Tibial nerve (tissue), 4 donors: ENCODE measurements around the gene UCP3. TPM values are rescaled to one million over a fixed set of nuclear protein-coding genes. Genes with fewer than 3 reads are reported as not detected.

Experiments used
- DNase-seq, 2 donors: peaks; one replicate each; pipeline ENCODE4 v3.0.0-alpha.2; 2019; ENCODE audit warnings: low spot score in 2 of 2
- H3K27ac ChIP-seq, 4 donors: fragments of 200-600 bp; sonication (generic) in 3 of 4; one replicate each; pipeline ENCODE4 v1.5.1; 2017 to 2019; ENCODE audit warnings: mild to moderate bottlenecking in 1 of 4
- H3K27me3 ChIP-seq, 2 donors: fragments of 200-600 bp; sonication (generic) in 1 of 2; one replicate each; pipeline versions ENCODE4 v1.5.1 to v1.6.0; 2017 to 2019
- H3K36me3 ChIP-seq, 3 donors: fragments of 200-600 bp; sonication (generic); one replicate each; pipeline ENCODE4 v1.5.1; 2018 to 2019
- H3K4me1 ChIP-seq, 4 donors: fragments of 200-600 bp; sonication (generic) in 3 of 4; one replicate each; pipeline ENCODE4 v1.5.1; 2017 to 2019
- H3K4me3 ChIP-seq, 4 donors: fragments of 200-600 bp; sonication (generic) in 3 of 4; one replicate each; pipeline ENCODE4 v1.5.1; 2017 to 2019; ENCODE audit warnings: mild to moderate bottlenecking in 1 of 4, moderate library complexity in 1 of 4
- H3K9me3 ChIP-seq, 4 donors: fragments of 200-600 bp; sonication (generic) in 3 of 4; one replicate each; pipeline ENCODE4 v1.5.1; 2017 to 2019
- EP300 ChIP-seq, 2 donors: sonication (generic); formaldehyde crosslinking; IDR thresholded peaks; one replicate each; pipeline ENCODE4 v1.6.1; 2017; ENCODE audit warnings: antibody characterized with exemption in 2 of 2, mild to moderate bottlenecking in 1 of 2
- POLR2A ChIP-seq, 2 donors: fragments of 450-650 bp; IDR thresholded peaks; one replicate each; pipeline ENCODE4 v1.6.1; 2017; ENCODE audit warnings: antibody characterized with exemption in 2 of 2, mild to moderate bottlenecking in 2 of 2, moderate library complexity in 2 of 2
- WGBS, 2 donors: methylation state at CpG; one replicate each; pipeline ENCODE4 v1.1.5; 2018; 5-methylcytosine and 5-hydroxymethylcytosine counted together
- total RNA-seq, 4 donors: library from RNA; depleted of rRNA; stranded (reverse); fragments of >200 nt; gene quantifications; one replicate each; pipeline ENCODE4 v1.1.0, GENCODE V29; 2016
- TF ChIP-seq, protein P1 (sequence below), 5 experiments: fragments of 200-600 bp in 3 of 5; fragments of 450-650 bp in 2 of 5; sonication (generic) in 3 of 5; IDR thresholded peaks; one replicate each; pipeline ENCODE4 v1.5.1; 2016 to 2019; ENCODE audit warnings: antibody characterized with exemption in 5 of 5, mild to moderate bottlenecking in 3 of 5, moderate library complexity in 2 of 5

The UCP3 gene
- total RNA-seq, 4 donors from 2014 or later = 0.78 to 7.5 (median 1.9) TPM

DNA sequence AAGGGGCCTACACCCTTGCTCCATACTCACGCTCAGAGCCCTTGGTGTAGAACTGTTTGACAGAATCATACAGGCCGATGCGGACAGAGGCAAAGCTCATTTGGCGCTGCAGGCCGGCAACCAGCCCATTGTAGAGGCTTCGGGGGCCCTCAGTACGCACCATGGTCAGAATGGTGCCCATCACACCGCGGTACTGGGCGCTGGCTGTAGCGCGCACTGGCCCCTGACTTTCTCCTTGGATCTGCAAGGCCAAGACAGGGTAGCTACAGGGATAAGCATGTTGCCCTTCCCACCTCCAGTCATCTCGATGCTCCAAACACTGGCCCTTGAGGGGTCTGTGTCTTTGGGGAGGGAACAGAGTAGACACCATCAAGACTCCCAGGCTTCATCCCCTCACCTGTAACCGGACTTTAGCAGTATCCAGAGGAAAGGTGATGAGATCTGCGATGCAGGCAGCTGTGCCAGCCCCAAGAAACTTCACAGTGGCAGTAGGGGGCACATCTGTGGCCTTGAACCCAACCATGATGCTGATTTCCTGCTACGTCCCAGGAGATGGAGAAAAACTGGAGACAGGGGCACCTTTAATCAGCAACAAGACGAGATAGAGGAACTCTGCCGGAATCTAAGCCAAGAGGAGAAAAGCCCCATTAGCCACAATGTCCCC lies 30.9 kb downstream of the UCP3 start:
- H3K36me3 ChIP-seq = peaks cover 0 to 48% (median 15%) of the 10 kb centered on the region in 3 donors
- H3K4me1 ChIP-seq = peaks cover 0 to 32% (median 16%) of the 10 kb centered on the region in 4 donors
- DNase-seq = no peak
- H3K4me3 ChIP-seq = no peak overlapping the region
- no peak overlapping the region for H3K27ac ChIP-seq
- no peaks in the 10 kb centered on the region for H3K27me3 ChIP-seq
- H3K9me3 ChIP-seq = no peaks in the 10 kb centered on the region
- TF ChIP-seq POLR2A (IDR thresholded peaks at IDR 0.05) = no peak
- no peak for TF ChIP-seq EP300 (IDR thresholded peaks at IDR 0.05)
- TF ChIP-seq, protein P1, sequence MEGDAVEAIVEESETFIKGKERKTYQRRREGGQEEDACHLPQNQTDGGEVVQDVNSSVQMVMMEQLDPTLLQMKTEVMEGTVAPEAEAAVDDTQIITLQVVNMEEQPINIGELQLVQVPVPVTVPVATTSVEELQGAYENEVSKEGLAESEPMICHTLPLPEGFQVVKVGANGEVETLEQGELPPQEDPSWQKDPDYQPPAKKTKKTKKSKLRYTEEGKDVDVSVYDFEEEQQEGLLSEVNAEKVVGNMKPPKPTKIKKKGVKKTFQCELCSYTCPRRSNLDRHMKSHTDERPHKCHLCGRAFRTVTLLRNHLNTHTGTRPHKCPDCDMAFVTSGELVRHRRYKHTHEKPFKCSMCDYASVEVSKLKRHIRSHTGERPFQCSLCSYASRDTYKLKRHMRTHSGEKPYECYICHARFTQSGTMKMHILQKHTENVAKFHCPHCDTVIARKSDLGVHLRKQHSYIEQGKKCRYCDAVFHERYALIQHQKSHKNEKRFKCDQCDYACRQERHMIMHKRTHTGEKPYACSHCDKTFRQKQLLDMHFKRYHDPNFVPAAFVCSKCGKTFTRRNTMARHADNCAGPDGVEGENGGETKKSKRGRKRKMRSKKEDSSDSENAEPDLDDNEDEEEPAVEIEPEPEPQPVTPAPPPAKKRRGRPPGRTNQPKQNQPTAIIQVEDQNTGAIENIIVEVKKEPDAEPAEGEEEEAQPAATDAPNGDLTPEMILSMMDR (IDR thresholded peaks at IDR 0.05) = no peak
- 96 to 97% methylated on average over 16 to 18 of the region's 18 CpGs for WGBS, 2 donors

DNA sequence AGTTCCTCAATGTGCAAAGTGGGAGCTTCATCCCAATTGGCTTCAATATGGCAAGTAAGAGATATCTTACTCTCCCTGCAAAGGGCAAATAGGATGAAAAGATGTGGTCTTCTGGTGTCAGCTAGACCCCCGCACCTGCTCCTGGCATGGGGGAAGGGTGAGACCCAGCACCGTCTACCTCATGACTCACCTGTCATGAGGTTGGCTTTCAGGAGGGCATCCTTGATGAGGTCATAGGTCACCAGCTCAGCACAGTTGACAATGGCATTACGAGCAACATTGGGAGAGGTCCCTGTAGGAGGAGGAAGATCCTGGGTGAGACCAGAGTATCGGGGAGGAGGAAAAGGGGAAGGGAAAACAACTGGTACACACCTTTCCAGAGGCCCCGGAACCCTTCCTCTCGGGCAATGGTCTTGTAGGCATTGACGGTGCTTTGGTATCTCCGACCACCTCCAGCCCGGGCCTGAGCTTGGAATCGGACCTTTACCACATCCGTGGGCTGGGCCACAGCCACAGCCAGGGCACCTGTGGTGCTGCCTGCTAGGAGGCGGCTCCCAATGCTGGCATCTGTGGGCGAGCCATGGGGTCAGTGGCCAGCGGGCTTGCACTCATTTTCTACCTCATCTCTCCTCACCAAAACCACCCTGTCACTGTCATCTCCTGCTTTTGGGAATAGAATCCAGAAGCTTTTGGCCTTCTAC lies 32.3 kb downstream of the UCP3 start:
- no peak for TF ChIP-seq POLR2A (IDR thresholded peaks at IDR 0.05)
- TF ChIP-seq EP300 (IDR thresholded peaks at IDR 0.05) = no peak
- TF ChIP-seq, protein P1 (IDR thresholded peaks at IDR 0.05) = no peak
- 90 to 91% methylated on average over 14 of the region's 14 CpGs for WGBS, 2 donors
- DNase-seq = no peak

DNA sequence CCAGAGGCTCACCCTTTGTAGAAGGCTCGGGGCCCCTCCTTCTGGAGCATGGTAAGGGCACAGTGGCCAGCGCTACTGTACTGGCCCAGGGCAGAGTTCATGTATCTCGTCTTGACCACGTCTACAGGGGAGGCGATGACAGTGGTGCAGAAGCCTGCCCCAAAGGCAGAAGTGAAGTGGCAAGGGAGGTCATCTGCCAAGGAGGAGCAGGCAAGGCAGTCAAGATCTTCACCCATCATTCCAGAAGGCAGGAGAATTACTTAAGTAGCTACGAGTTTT lies 33.5 kb downstream of the UCP3 start:
- Histone ChIP-seq H3K27me3 (no peaks in the 10 kb centered on the region), H3K4me1 (peaks cover 0 to 25% (median 12%) of the 10 kb centered on the region in 4 donors), H3K4me3 (no peak overlapping the region), H3K36me3 (peaks cover 0 to 48% (median 15%) of the 10 kb centered on the region in 3 donors), H3K27ac (no peak overlapping the region), H3K9me3 (no peaks in the 10 kb centered on the region)
- TF ChIP-seq, protein P1 (IDR thresholded peaks at IDR 0.05) = no peak
- TF ChIP-seq EP300 (IDR thresholded peaks at IDR 0.05) (no peak), POLR2A (IDR thresholded peaks at IDR 0.05) (no peak)
- WGBS, 2 donors = 72 to 79% methylated on average over 6 of the region's 6 CpGs
- no peak for DNase-seq

More for the DNA sequence above, 32.3 kb downstream of the UCP3 start:
- Histone ChIP-seq H3K9me3 (no peaks in the 10 kb centered on the region), H3K27me3 (no peaks in the 10 kb centered on the region), H3K36me3 (peaks cover 0 to 48% (median 15%) of the 10 kb centered on the region in 3 donors), H3K4me3 (no peak overlapping the region), H3K27ac (peak overlapping the region in 1 of 4 donors; percentile 3), H3K4me1 (peaks cover 0 to 28% (median 13%) of the 10 kb centered on the region in 4 donors)

DNA sequence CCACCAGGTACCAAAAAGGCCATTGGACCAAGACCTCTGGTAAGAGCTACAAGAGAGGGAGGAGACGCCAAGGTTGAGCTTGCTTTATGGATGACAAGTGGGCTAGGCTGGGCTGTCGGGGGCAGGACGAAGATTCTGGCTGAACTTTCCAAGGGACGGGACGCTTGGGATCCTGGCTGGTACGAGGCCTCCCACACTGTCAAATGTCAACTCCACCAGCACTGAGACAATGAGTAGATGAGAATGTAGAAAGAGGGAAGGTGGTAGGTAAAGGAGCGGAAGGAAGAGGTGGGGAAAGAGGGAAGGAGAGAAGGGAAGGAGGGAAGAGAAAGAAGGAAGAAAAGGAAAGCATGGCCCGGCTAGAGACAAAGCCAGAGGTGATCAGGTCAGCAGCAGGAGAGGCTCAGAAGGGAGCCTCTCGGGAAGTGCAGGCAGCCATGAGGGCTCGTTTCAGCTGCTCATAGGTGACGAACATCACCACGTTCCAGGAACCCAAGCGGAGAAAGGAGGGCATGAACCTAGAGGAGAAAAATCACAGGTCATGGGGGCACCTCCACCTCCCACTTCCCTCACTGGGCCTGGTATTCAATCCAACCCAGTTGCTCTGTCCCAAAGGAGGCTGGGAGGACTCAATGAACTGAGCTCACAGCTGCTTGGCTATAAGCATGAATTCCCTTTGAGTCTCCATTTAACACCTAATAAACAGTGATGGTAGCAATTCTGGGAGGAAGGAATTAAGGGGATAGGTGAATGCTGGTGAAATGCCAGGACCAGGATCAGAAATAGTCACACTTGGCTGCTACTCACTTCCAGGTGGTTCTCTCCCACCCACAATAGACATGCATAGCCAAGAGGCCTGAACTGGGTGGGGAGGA lies 34.0 kb downstream of the UCP3 start:
- no peaks in the 10 kb centered on the region for H3K27me3 ChIP-seq
- H3K27ac ChIP-seq = peak overlapping the region in 2 of 4 donors; percentile 17 to 60
- peaks cover 0 to 24% (median 12%) of the 10 kb centered on the region in 4 donors for H3K4me1 ChIP-seq
- DNase-seq = no peak
- peaks cover 0 to 48% (median 15%) of the 10 kb centered on the region in 3 donors for H3K36me3 ChIP-seq
- 80 to 84% methylated on average over 13 of the region's 13 CpGs for WGBS, 2 donors
- H3K4me3 ChIP-seq = no peak overlapping the region
- TF ChIP-seq EP300 (IDR thresholded peaks at IDR 0.05) = no peak
- TF ChIP-seq, protein P1 (IDR thresholded peaks at IDR 0.05) = no peak
- TF ChIP-seq POLR2A (IDR thresholded peaks at IDR 0.05) = no peak
- no peaks in the 10 kb centered on the region for H3K9me3 ChIP-seq
